ENCODE data around the gene ACOX2. TPM values are rescaled to one million over a fixed set of nuclear protein-coding genes. Genes with fewer than 3 reads are reported as not detected.

Gene ACOX2
- polyA plus RNA-seq, 1 donor from 2014 or later, result not detected

- Mint-ChIP-seq H3K9me3 (no peaks in the 10 kb centered on the region), H3K27me3 (no peaks in the 10 kb centered on the region), H3K4me1 (no peaks in the 10 kb centered on the region), H3K4me3 (no peak overlapping the region), H3K36me3 (no peaks in the 10 kb centered on the region), H3K27ac (no peak overlapping the region)
Measured at GRCh38 chr3:58519668-58520402, 17.2 kb downstream of the ACOX2 start.

- H3K9me3 Mint-ChIP-seq, result no peaks in the 10 kb centered on the region
- no peaks in the 10 kb centered on the region for H3K27me3 Mint-ChIP-seq
- no peaks in the 10 kb centered on the region for H3K4me1 Mint-ChIP-seq
- no peak overlapping the region for H3K4me3 Mint-ChIP-seq
- H3K36me3 Mint-ChIP-seq, result no peaks in the 10 kb centered on the region
- peak overlapping the region in 1 of 3 donors; percentile 2 for H3K27ac Mint-ChIP-seq
Measured at GRCh38 chr3:58518291-58518789, 18.6 kb downstream of the ACOX2 start.

- no peaks in the 10 kb centered on the region for H3K9me3 Mint-ChIP-seq
- no peaks in the 10 kb centered on the region for H3K4me1 Mint-ChIP-seq
- no peaks in the 10 kb centered on the region for H3K36me3 Mint-ChIP-seq
- no peak overlapping the region for H3K27ac Mint-ChIP-seq
- no peaks in the 10 kb centered on the region for H3K27me3 Mint-ChIP-seq
- H3K4me3 Mint-ChIP-seq, result no peak overlapping the region
Measured at GRCh38 chr3:58514405-58514804, 22.6 kb downstream of the ACOX2 start.

GRCh38 chr3:58508437-58508836 lies 28.6 kb downstream of the ACOX2 start:
- H3K4me1 Mint-ChIP-seq, result peaks cover 0 to 2% (median 0%) of the 10 kb centered on the region in 3 donors
- H3K4me3 Mint-ChIP-seq, result no peak overlapping the region
- no peak overlapping the region for H3K27ac Mint-ChIP-seq
- H3K36me3 Mint-ChIP-seq, result no peaks in the 10 kb centered on the region
- no peaks in the 10 kb centered on the region for H3K9me3 Mint-ChIP-seq
- H3K27me3 Mint-ChIP-seq, result no peaks in the 10 kb centered on the region

DNA sequence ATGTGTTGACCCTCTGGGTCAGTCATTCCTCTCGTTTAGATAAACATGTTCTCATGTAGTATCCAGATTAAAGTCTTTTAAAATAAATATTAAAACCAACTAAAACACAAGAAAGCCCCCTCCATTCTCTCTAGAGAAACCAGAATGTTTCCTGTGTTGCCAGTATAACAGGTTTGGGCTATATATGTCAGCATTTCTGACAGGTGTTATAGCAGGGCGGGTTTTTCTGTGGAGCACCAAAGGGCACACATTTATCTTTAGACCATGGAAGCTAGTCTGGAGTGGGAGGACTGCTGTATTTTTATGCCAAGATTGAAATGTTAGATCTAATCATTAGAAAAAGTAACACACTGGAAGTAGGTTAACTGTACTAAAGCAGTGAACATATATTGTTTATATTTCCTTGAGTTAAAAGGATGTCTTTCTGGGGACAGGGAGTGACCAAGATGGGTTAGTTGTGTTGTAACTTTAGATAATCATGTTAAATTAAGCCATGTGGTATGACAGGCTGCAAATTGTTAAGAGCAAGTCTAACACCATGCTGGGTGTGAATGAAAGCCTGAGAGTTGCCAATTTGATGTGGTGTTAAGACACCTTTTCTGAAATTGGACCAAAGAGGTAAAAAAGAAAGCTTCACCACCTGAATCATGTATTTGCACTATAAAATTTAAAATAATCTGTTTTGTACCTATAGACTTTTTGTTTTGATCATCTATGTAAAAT lies 29.5 kb downstream of the ACOX2 start:
- Mint-ChIP-seq H3K27ac (no peak overlapping the region), H3K4me1 (peaks cover 0 to 2% (median under 1%) of the 10 kb centered on the region in 3 donors), H3K27me3 (no peaks in the 10 kb centered on the region), H3K4me3 (no peak overlapping the region), H3K36me3 (no peaks in the 10 kb centered on the region), H3K9me3 (no peaks in the 10 kb centered on the region)

GRCh38 chr3:58502872-58503271 lies 34.1 kb downstream of the ACOX2 start:
- Mint-ChIP-seq H3K9me3 (no peaks in the 10 kb centered on the region), H3K36me3 (peaks cover 6% of the 10 kb centered on the region), H3K27me3 (no peaks in the 10 kb centered on the region), H3K4me1 (peaks cover 4 to 5% (median 5%) of the 10 kb centered on the region in 3 donors), H3K4me3 (no peak overlapping the region), H3K27ac (no peak overlapping the region)

GRCh38 chr3:58497097-58497496 lies 39.9 kb downstream of the ACOX2 start:
- Mint-ChIP-seq H3K36me3 (peaks cover 6% of the 10 kb centered on the region), H3K4me1 (peaks cover 35 to 42% (median 40%) of the 10 kb centered on the region in 3 donors)

DNA sequence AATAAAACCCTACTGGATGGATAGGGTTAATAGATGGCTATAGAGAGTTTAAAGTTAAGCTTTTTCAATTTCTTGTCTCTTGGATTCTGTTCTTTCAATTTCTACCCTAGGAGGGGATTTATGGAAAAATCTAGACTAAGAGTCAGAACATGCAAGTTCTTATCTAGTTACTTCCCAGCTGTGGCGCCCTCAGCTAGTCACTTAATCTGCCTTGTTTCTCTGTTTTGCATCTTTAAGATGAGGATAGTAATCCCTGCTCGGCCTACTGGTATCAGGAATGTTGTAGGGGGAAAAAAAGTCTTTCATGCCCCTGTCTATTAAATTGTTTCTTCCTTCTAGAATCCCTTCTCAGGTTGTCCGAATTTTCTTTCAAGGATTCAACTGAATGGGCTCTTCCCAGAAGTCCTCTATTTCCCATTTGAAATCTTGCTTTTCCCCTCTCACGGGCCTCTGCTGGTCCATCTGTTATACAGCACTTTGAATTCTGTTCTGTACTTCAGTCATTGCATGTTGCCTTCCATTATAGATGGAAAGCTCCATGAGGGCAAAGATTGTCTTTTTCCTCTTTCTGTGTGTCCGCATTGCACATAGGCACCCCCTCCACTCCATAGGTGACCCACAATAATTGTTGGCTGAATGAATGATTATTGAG lies 40.7 kb downstream of the ACOX2 start:
- peaks cover 37 to 44% (median 40%) of the 10 kb centered on the region in 3 donors for H3K4me1 Mint-ChIP-seq
- peak overlapping the region in 1 of 3 donors; percentile 18 for H3K27ac Mint-ChIP-seq
- peak overlapping the region in 2 of 4 donors; percentile 2 to 46 for H3K4me3 Mint-ChIP-seq
- no peaks in the 10 kb centered on the region for H3K27me3 Mint-ChIP-seq
- H3K36me3 Mint-ChIP-seq, result peaks cover 4% of the 10 kb centered on the region
- no peaks in the 10 kb centered on the region for H3K9me3 Mint-ChIP-seq

More at GRCh38 chr3:58497097-58497496, 39.9 kb downstream of the ACOX2 start:
- Mint-ChIP-seq H3K4me3 (peak overlapping the region in 1 of 4 donors; percentile 2), H3K27ac (no peak overlapping the region), H3K27me3 (no peaks in the 10 kb centered on the region), H3K9me3 (no peaks in the 10 kb centered on the region)

GRCh38 chr3:58495101-58495500 lies 41.9 kb downstream of the ACOX2 start:
- Mint-ChIP-seq H3K4me3 (peak overlapping the region in 1 of 4 donors; percentile 23), H3K27me3 (no peaks in the 10 kb centered on the region), H3K9me3 (no peaks in the 10 kb centered on the region), H3K36me3 (peaks cover 2% of the 10 kb centered on the region), H3K27ac (peak overlapping the region in 1 of 3 donors; percentile 25), H3K4me1 (peaks cover 39 to 48% (median 40%) of the 10 kb centered on the region in 3 donors)

DNA sequence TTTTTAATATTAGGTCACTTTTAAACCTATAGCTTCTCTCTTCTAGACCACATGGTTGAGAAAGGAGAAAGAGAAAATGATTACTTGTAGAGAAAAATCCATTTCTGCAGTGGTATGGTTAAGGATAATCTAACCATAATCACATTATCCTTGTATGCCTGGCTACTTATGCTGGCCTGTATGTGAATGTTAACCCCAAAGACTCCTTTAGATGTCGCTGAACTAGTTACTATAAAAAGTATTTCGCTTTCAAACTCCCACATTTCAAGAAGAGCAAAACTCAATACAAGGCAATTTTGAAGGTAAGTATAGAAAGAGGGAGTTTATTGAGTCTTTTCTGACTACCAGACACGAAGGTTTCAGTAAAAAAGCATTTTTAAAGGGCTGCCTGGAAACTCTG lies 42.9 kb downstream of the ACOX2 start:
- H3K27me3 Mint-ChIP-seq, result no peaks in the 10 kb centered on the region
- peaks cover 40 to 50% (median 40%) of the 10 kb centered on the region in 3 donors for H3K4me1 Mint-ChIP-seq
- peaks cover 1% of the 10 kb centered on the region for H3K36me3 Mint-ChIP-seq
- peak overlapping the region in 2 of 4 donors; percentile 67 to 94 for H3K4me3 Mint-ChIP-seq
- H3K9me3 Mint-ChIP-seq, result no peaks in the 10 kb centered on the region
- no peak overlapping the region for H3K27ac Mint-ChIP-seq

GRCh38 chr3:58492494-58492905 lies 44.5 kb downstream of the ACOX2 start:
- Mint-ChIP-seq H3K9me3 (no peaks in the 10 kb centered on the region), H3K4me1 (peaks cover 35 to 48% (median 36%) of the 10 kb centered on the region in 3 donors), H3K36me3 (peaks cover 6% of the 10 kb centered on the region), H3K27ac (peak overlapping the region; percentile 79 to 81 (median 80)), H3K4me3 (peak overlapping the region; percentile 87 to 95 (median 93)), H3K27me3 (peaks cover 2% of the 10 kb centered on the region)

GRCh38 chr3:58491506-58492402 lies 45.2 kb downstream of the ACOX2 start, which contains the start of gene KCTD6:
Gene KCTD6 (plus strand): TSS chr3:58492096. CDS start chr3:58498756, 6,660 bp downstream.
- H3K27ac Mint-ChIP-seq, result peak within 1 kb of the TSS; percentile 79 to 85 (median 81)
- H3K4me1 Mint-ChIP-seq, result peaks cover 28 to 41% (median 32%) of the 10 kb centered on the region in 3 donors
- H3K4me3 Mint-ChIP-seq, result peak within 1 kb of the TSS; percentile 87 to 95 (median 93)
- peaks cover 7% of the 10 kb centered on the region for H3K27me3 Mint-ChIP-seq
- no peaks in the 10 kb centered on the region for H3K9me3 Mint-ChIP-seq
- peaks cover 8% of the 10 kb centered on the region for H3K36me3 Mint-ChIP-seq

GRCh38 chr3:58490860-58491501 lies 46.0 kb downstream of the ACOX2 start:
- H3K4me1 Mint-ChIP-seq, result peaks cover 21 to 35% (median 30%) of the 10 kb centered on the region in 3 donors
- peak overlapping the region; percentile 17 to 85 (median 73) for H3K27ac Mint-ChIP-seq
- H3K4me3 Mint-ChIP-seq, result peak overlapping the region; percentile 71 to 90 (median 84)
- peaks cover 13% of the 10 kb centered on the region for H3K27me3 Mint-ChIP-seq
- H3K36me3 Mint-ChIP-seq, result peaks cover 8% of the 10 kb centered on the region
- no peaks in the 10 kb centered on the region for H3K9me3 Mint-ChIP-seq
